IMR-90 (cell line): Measurements from ENCODE around the gene GSDMA. TPM values are rescaled to one million over a fixed set of nuclear protein-coding genes. Genes with fewer than 3 reads are reported as not detected.

Source experiments
- ATAC-seq: fragments of 200-7000 bp; cut with Tn5 transposase; 2 replicates; pipeline ENCODE4 v1.9.1; 2020; ENCODE audit warnings: low read depth, mild to moderate bottlenecking, moderate library complexity
- BruUV-seq: library from RNA; stranded (reverse); fragments of 400-500 nt; replicated peaks from 2 replicates; lab custom pipeline; 2021; lab: Mats Ljungman, UMichigan
- CTCF ChIA-PET: fragments of 300-600 bp; formaldehyde crosslinking; extraction: SDS; loops from one replicate; lab custom pipeline; 2021; ENCODE audit warnings: antibody characterized with exemption; lab: Yijun Ruan, JAX
- POLR2A ChIA-PET: fragments of 300-600 bp; sonication (Branson Sonifier 250); formaldehyde crosslinking; loops from one replicate; lab custom pipeline; 2022; ENCODE audit warnings: antibody characterized with exemption; ENCODE audit not compliant: unreplicated experiment; lab: Charles Lee
- DNase-seq: peaks from one replicate; pipeline ENCODE4 v3.0.0; 2013
- H2AFZ ChIP-seq: replicated peaks from 2 replicates; pipeline ENCODE3; 2013; ENCODE audit warnings: low read length, mild to moderate bottlenecking; ENCODE audit not compliant: poor library complexity
- H2AK5ac ChIP-seq: 2 replicates; pipeline ENCODE4 v1.6.1; 2013; ENCODE audit warnings: low read depth, low read length, inconsistent platforms
- H2AK9ac ChIP-seq: replicated peaks from 2 replicates; pipeline ENCODE3; 2013; ENCODE audit warnings: mild to moderate bottlenecking, low read depth, low read length, moderate library complexity; ENCODE audit not compliant: poor library complexity
- H2BK120ac ChIP-seq: 2 replicates; pipeline ENCODE4 v1.6.1; 2013; ENCODE audit warnings: low read depth, low read length, inconsistent platforms
- H2BK15ac ChIP-seq: 3 replicates; pipeline ENCODE4 v1.6.1; 2013; ENCODE audit warnings: low read depth, low read length, inconsistent platforms
- H2BK20ac ChIP-seq: 2 replicates; pipeline ENCODE4 v1.6.1; 2013; ENCODE audit warnings: low read depth, mild to moderate bottlenecking, inconsistent platforms, low read length, moderate library complexity
- H2BK5ac ChIP-seq: 2 replicates; pipeline ENCODE4 v1.6.1; 2013; ENCODE audit warnings: mild to moderate bottlenecking, low read depth, low read length, inconsistent platforms; ENCODE audit not compliant: poor library complexity, severe bottlenecking
- H3K14ac ChIP-seq: replicated peaks from 2 replicates; pipeline ENCODE4 v1.6.1; 2013; ENCODE audit warnings: low read depth, low read length, inconsistent platforms
- H3K18ac ChIP-seq: 2 replicates; pipeline ENCODE4 v1.6.1; 2013; ENCODE audit warnings: low read depth, low read length, control low read depth
- H3K23ac ChIP-seq: 2 replicates; pipeline ENCODE4 v1.6.1; 2013; ENCODE audit warnings: low read depth, low read length, inconsistent platforms
- H3K27ac ChIP-seq: 2 replicates; pipeline ENCODE4 v1.5.1; 2013; ENCODE audit warnings: mild to moderate bottlenecking, control low read depth, low read length; ENCODE audit not compliant: insufficient read depth
- H3K27me3 ChIP-seq: 2 replicates; pipeline ENCODE4 v1.6.1; 2013; ENCODE audit warnings: low read length; ENCODE audit not compliant: control insufficient read depth, insufficient read depth
- H3K36me3 ChIP-seq: 2 replicates; pipeline ENCODE4 v1.6.1; 2013; ENCODE audit warnings: low read length, mixed read lengths; ENCODE audit not compliant: control insufficient read depth, insufficient read depth
- H3K4ac ChIP-seq: 2 replicates; pipeline ENCODE4 v1.6.1; 2013; ENCODE audit warnings: low read depth, low read length, inconsistent platforms
- H3K4me1 ChIP-seq: 2 replicates; pipeline ENCODE4 v1.6.1; 2013; ENCODE audit warnings: low read length, mixed read lengths; ENCODE audit not compliant: control insufficient read depth, insufficient read depth
- H3K4me2 ChIP-seq: 2 replicates; pipeline ENCODE4 v1.6.1; 2013; ENCODE audit warnings: low read depth, mild to moderate bottlenecking, control low read depth, low read length, moderate library complexity
- H3K4me3 ChIP-seq: 2 replicates; pipeline ENCODE4 v1.5.1; 2013; ENCODE audit warnings: low read depth, mild to moderate bottlenecking, control low read depth, low read length, moderate library complexity; ENCODE audit not compliant: insufficient read depth
- H3K56ac ChIP-seq: 2 replicates; pipeline ENCODE4 v1.6.1; 2013; ENCODE audit warnings: low read length, inconsistent platforms; ENCODE audit not compliant: insufficient read depth; ENCODE audit errors: extremely low read depth
- H3K79me1 ChIP-seq, 2 experiments: 2 replicates each; pipeline ENCODE4 v1.6.1; 2013; ENCODE audit warnings: low read length in 2 of 2, inconsistent platforms in 1 of 2, low read depth in 1 of 2
- H3K9ac ChIP-seq: 2 replicates; pipeline ENCODE4 v1.6.1; 2013; ENCODE audit warnings: low read depth, low read length, control low read depth
- H3K9me1 ChIP-seq: 2 replicates; pipeline ENCODE4 v1.6.1; 2013; ENCODE audit warnings: low read length, inconsistent platforms; ENCODE audit not compliant: insufficient read depth
- H3K9me3 ChIP-seq: 2 replicates; pipeline ENCODE4 v1.6.1; 2013; ENCODE audit warnings: low read length; ENCODE audit not compliant: control insufficient read depth, insufficient read depth
- H4K20me1 ChIP-seq: 2 replicates; pipeline ENCODE4 v1.6.1; 2013; ENCODE audit warnings: low read length, inconsistent platforms; ENCODE audit not compliant: insufficient read depth
- H4K5ac ChIP-seq: 2 replicates; pipeline ENCODE4 v1.6.1; 2013; ENCODE audit warnings: mild to moderate bottlenecking, low read depth, low read length, control low read depth
- H4K8ac ChIP-seq, 2 experiments: 2 replicates each; pipeline ENCODE4 v1.6.1; 2013; ENCODE audit warnings: low read depth in 2 of 2, low read length in 2 of 2, control low read depth in 1 of 2, inconsistent platforms in 1 of 2
- H4K91ac ChIP-seq: 2 replicates; pipeline ENCODE4 v1.6.1; 2013; ENCODE audit warnings: low read depth, low read length, inconsistent platforms; ENCODE audit not compliant: insufficient read depth
- BHLHE40 ChIP-seq: fragments of 150-350 bp; IDR thresholded peaks from 2 replicates; pipeline ENCODE4 v1.6.1; 2016; ENCODE audit warnings: mild to moderate bottlenecking, low read depth, low read length
- CEBPB ChIP-seq: IDR thresholded peaks from 2 replicates; pipeline ENCODE4 v1.6.1; 2012; ENCODE audit warnings: low read depth, low read length, improper control_type of control experiment
- CTCF ChIP-seq: conservative IDR thresholded peaks from 2 replicates; pipeline ENCODE4 v1.5.1; 2012; ENCODE audit warnings: mild to moderate bottlenecking, low read depth, low read length, improper control_type of control experiment
- ELK1 ChIP-seq: fragments of 150-350 bp; IDR thresholded peaks from 2 replicates; pipeline ENCODE4 v1.6.1; 2016; ENCODE audit warnings: low read depth, mild to moderate bottlenecking, low read length, moderate library complexity, borderline replicate concordance
- MAFK ChIP-seq: IDR thresholded peaks from 2 replicates; pipeline ENCODE4 v1.6.1; 2012; ENCODE audit warnings: low read depth, low read length, improper control_type of control experiment
- MAZ ChIP-seq: IDR thresholded peaks from 2 replicates; pipeline ENCODE4 v1.6.1; 2012; ENCODE audit warnings: low read depth, mild to moderate bottlenecking, low read length, improper control_type of control experiment, moderate library complexity, borderline replicate concordance
- MXI1 ChIP-seq: IDR thresholded peaks from 2 replicates; pipeline ENCODE4 v1.6.1; 2012; ENCODE audit warnings: low read depth, mild to moderate bottlenecking, low read length, moderate library complexity, borderline replicate concordance
- NFE2L2 ChIP-seq: fragments of 150-350 bp; IDR thresholded peaks from 2 replicates; pipeline ENCODE4 v1.6.1; 2016; ENCODE audit warnings: low read depth, mild to moderate bottlenecking, low read length
- POLR2A ChIP-seq: IDR thresholded peaks from 2 replicates; pipeline ENCODE4 v1.6.1; 2012; ENCODE audit warnings: mild to moderate bottlenecking, low read depth, low read length
- RAD21 ChIP-seq: IDR thresholded peaks from 2 replicates; pipeline ENCODE4 v1.6.1; 2012; ENCODE audit warnings: low read length, improper control_type of control experiment
- RCOR1 ChIP-seq: IDR thresholded peaks from 2 replicates; pipeline ENCODE4 v1.6.1; 2012; ENCODE audit warnings: mild to moderate bottlenecking, low read length, improper control_type of control experiment; ENCODE audit not compliant: insufficient replicate concordance
- SMC3 ChIP-seq: fragments of 150-350 bp; IDR thresholded peaks from 2 replicates; pipeline ENCODE4 v1.6.1; 2016; ENCODE audit warnings: low read depth, mild to moderate bottlenecking, antibody characterized with exemption, low read length, moderate library complexity
- USF2 ChIP-seq: fragments of 150-350 bp; IDR thresholded peaks from 2 replicates; pipeline ENCODE4 v1.6.1; 2017; ENCODE audit warnings: mild to moderate bottlenecking, antibody characterized with exemption, low read length, low read depth
- WGBS, 2 experiments: methylation state at CpG; one replicate each; pipeline versions ENCODE4 v1.1.5 to v1.1.7; 2013; ENCODE audit warnings: missing lambda C conversion rate in 2 of 2; ENCODE audit not compliant: insufficient read length in 1 of 2; ENCODE audit errors: extremely low coverage in 2 of 2; 5-methylcytosine and 5-hydroxymethylcytosine counted together
- dilution Hi-C: fragments of 300-500 bp; cut with HindIII; formaldehyde crosslinking; loops from one replicate; pipeline ENCODE4 v1.14.3; 2018; ENCODE audit warnings: low sequenced_read_pairs; ENCODE audit not compliant: unreplicated experiment
- in situ Hi-C: fragments of 300-500 bp; cut with MboI; formaldehyde crosslinking; loops from 3 replicates; pipeline ENCODE4 v1.14.3; 2019; ENCODE audit warnings: low sequenced_read_pairs, inconsistent platforms, mixed read lengths
- intact Hi-C: fragments of 100-400 bp; cut with micrococcal nuclease; formaldehyde crosslinking; loops from 2 replicates; pipeline ENCODE4 v1.10.0; 2022
- polyA plus RNA-seq, 3 experiments: library from polyadenylated mRNA; depleted of rRNA; stranded (reverse); fragments of >200 nt; gene quantifications; 2 replicates each; pipeline ENCODE4 v1.2.3, GENCODE V29; 2012; ENCODE audit warnings: low replicate concordance in 1 of 3
- total RNA-seq: library from RNA; depleted of rRNA; stranded (reverse); fragments of >200 nt; gene quantifications from 2 replicates; pipeline ENCODE4 v1.2.3, GENCODE V29; 2012

Gene GSDMA
- total and polyA plus RNA-seq, 2 of the 4 experiments (the other 2 are of a cell fraction), result not detected

GRCh38 chr17:39988206-39988810 lies 25.5 kb downstream of the GSDMA start:
- H3K79me1 ChIP-seq, result peaks cover 36% of the 10 kb centered on the region in 2 experiments

More at GRCh38 chr17:39988206-39988810, 25.5 kb downstream of the GSDMA start:
- H3K4me3 ChIP-seq, result no peak overlapping the region
- H2AK9ac ChIP-seq, result no peak overlapping the region
- BruUV-seq, result no TSS peak
- no peak overlapping the region for H3K9ac ChIP-seq
- no peaks in the 10 kb centered on the region for H3K27me3 ChIP-seq
- no peak overlapping the region for H3K4me2 ChIP-seq
- no peak overlapping the region for H4K91ac ChIP-seq
- no peak overlapping the region for H2AFZ ChIP-seq
- no peak overlapping the region for H3K56ac ChIP-seq
- H2AK5ac ChIP-seq, result no peak overlapping the region
- intact Hi-C loops (loop anchor here (10.0 kb wide), 1 partner anchor 364 kb away; the partner anchor contains the start of gene PPP1R1B), dilution Hi-C loops (no loop called here), in situ Hi-C loops (no loop called here)
- 90% methylated on average over 6 of the region's 11 CpGs; no CpG with 5 or more reads in 1 of the 2 experiments for WGBS, 2 experiments
- DNase-seq (no peak), ATAC-seq (no peak)
- no peaks in the 10 kb centered on the region for H3K9me3 ChIP-seq
- no peak overlapping the region for H3K27ac ChIP-seq
- TF ChIP-seq NFE2L2 (no peak), ELK1 (no peak), CEBPB (no peak), SMC3 (no peak), USF2 (no peak), RCOR1 (no peak), MAZ (no peak), POLR2A (no peak), CTCF (no peak), BHLHE40 (no peak), MXI1 (no peak), RAD21 (no peak), MAFK (no peak)
- H3K36me3 ChIP-seq, result peaks cover 82% of the 10 kb centered on the region
- no peak overlapping the region for H4K5ac ChIP-seq
- ChIA-PET CTCF (no interaction called here), POLR2A (no interaction called here)
- H3K18ac ChIP-seq, result no peak overlapping the region
- H2BK120ac ChIP-seq, result no peak overlapping the region
- H2BK20ac ChIP-seq, result no peak overlapping the region
- no peak overlapping the region for H2BK15ac ChIP-seq
- H3K4ac ChIP-seq, result no peak overlapping the region
- H2BK5ac ChIP-seq, result no peak overlapping the region
- H3K9me1 ChIP-seq, result 0 out of 2 replicates have a peak, but pooled peaks cover 4% of the 10 kb centered on the region
- no peak overlapping the region for H3K23ac ChIP-seq
- no peak overlapping the region for H3K14ac ChIP-seq
- no peak overlapping the region for H4K8ac ChIP-seq
- 0 out of 2 replicates have a peak, but pooled peaks cover 6% of the 10 kb centered on the region for H4K20me1 ChIP-seq
- no peaks in the 10 kb centered on the region for H3K4me1 ChIP-seq
